GM21528 (cell line): ENCODE results near the gene AMHR2.
"Not testable (repeated sequence)": the region's sequence is repeated elsewhere in the genome, so short reads cannot be mapped to it uniquely, and the experiment has no call there.

Source experiments
- ATAC-seq: cut with Tn5 transposase; IDR thresholded peaks from one replicate; pipeline ENCODE4 v1.9.1; 2021; ENCODE audit warnings: mild to moderate bottlenecking, moderate library complexity; ENCODE audit not compliant: unreplicated experiment, low FRiP score

AMHR2 gene

GRCh38 chr12:53414756-53415417 is 8.8 kb upstream of the AMHR2 start:
- ATAC-seq = no peak

- not testable (repeated sequence) for ATAC-seq
Measured at GRCh38 chr12:53415752-53416389, 7.8 kb upstream of the AMHR2 start.

DNA sequence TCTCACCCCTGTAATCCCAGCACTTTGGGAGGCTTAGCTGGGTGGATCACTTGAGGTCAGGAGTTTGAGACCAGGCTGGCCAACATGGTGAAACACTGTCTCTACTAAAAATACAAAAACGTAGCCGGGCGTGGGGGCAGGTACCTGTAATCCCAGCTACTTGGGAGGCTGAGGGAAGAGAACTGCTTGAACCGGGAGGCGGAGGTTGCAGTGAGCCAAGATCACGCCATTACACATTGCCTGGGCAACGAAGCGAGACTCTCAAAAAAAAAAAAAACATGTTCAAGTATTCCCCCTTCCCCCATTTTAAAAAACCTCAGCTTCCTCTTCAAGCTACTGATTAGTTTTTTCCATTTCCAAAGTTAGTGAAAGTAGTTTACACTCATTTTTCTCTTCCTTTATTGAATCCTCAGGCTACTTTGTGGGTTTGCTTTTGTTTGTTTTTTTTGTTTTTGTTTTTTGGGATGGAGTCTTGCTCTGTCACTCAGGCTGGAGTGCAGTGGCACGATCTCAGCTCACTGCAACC is 6.3 kb upstream of the AMHR2 start:
- not testable (repeated sequence) for ATAC-seq

DNA sequence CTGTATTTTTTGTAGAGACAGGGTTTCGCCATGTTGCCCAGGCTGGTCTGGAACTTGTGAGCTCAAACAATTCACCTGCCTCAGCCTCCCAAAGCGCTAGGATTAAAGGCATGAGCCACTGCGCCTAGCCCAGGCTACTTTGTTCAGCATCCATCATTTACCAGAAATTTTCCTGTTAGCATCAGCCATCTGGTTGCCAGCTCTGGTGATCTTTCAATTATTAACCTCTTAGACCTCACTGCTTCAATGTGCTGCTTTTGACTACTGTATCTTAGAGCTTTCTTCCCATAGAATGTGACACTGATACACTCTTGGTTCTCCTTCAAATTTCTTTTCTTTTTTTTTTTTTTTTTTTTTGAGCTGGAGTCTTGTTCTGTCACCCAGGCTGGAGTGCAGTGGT is 5.4 kb upstream of the AMHR2 start:
- ATAC-seq = no peak

DNA sequence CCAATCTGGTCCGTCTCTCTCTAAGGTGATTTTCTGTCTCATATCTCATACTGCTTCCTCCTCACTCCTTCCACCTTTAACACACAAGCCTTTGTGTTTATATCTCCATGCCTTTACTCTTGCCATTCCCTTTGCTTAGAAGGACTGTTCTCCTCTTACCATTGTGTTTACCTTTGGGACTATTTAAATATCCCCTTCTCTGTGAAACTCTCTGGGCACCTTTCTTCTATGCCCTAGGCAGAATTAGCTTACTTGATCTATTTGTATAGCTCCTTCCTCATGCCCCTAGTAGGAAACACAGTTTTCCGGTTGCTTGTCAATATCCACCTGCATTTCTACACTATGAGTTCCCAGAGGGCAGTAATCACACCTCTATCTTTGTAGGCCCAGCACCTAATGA is 3.9 kb upstream of the AMHR2 start:
- no peak for ATAC-seq

DNA sequence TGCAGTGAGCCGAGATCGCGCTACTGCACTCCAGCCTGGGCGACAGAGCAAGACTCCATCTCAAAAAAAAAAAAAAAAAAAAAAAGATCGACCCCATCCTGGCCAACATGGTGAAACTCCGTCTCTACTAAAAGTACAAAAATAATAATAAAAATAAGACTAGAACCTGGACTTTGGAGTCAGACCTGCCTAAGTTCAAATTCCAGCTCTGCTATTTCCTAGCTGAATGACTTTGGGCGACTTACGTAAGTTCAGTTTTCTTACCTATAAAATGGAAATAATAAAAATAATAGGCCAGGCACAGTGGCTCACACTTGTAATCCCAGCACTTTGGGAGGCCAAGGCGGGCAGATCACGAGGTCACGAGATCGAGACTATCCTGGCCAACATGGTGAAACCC is 1.4 kb upstream of the AMHR2 start:
- ATAC-seq = not testable (repeated sequence)

GRCh38 chr12:53424626-53425514 is 1.2 kb downstream of the AMHR2 start:
- ATAC-seq = no peak

GRCh38 chr12:53425515-53426150 is 2.0 kb downstream of the AMHR2 start:
- no peak for ATAC-seq

DNA sequence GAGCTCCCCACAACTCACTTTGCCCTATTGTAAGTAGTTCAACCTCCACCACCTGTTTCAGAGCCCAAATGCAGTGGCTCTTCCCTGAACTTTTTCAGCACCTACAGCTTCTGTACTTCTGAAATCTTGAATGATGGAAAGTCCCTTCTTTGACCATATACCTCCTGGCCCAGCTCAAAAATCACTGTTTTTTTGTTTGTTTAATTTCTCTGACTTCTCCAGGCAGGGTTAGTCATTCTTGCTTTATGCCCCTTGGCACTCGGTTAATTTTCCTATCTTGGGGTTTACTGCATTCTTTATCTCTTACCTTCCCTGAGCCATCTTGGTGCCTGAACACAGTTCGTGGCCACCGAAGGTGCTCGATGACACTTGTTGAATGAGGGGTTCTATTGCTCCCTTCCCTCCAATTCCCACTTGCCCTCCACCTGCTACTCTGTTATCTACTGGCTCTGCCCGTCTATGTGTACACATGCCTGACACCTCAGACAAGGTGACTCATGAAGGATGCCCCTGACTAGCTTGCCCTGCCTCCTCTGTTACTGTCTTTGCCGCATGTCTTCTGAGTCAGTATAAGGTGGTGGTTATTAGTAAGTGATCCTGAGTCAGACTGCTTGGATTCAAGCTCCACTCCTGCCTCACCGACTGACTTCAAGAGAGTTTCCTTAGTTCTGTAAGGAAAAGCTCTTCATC is 4.4 kb downstream of the AMHR2 start:
- ATAC-seq = no peak

DNA sequence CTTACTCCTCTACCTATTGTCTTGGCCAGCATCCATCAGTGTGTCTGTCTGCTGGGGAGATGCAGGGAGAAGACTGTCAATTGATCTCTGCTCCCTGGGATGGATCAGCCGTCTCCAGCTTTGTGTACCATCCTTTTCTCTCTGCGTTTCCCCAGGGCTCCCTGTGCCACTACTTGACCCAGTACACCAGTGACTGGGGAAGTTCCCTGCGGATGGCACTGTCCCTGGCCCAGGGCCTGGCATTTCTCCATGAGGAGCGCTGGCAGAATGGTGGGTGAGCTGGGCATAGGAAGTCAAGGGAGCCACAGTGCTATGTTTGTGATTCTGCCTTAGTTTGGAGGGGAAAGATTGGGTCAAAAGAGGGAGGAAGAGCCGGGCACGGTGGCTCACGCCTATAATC is 5.1 kb downstream of the AMHR2 start:
- ATAC-seq = no peak

- no peak for ATAC-seq
Measured at GRCh38 chr12:53430116-53430515, 6.5 kb downstream of the AMHR2 start.

DNA sequence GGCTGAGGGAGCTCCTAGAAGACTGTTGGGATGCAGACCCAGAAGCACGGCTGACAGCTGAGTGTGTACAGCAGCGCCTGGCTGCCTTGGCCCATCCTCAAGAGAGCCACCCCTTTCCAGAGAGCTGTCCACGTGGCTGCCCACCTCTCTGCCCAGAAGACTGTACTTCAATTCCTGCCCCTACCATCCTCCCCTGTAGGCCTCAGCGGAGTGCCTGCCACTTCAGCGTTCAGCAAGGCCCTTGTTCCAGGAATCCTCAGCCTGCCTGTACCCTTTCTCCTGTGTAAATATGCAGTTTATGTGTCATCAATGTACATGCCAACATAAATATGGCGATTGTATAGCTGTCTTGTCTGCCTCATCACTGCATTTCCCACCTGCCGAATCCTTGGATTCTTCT is 7.5 kb downstream of the AMHR2 start:
- no peak for ATAC-seq

- ATAC-seq = not testable (repeated sequence)
Measured at GRCh38 chr12:53435326-53435725, 11.7 kb downstream of the AMHR2 start.

- not testable (repeated sequence) for ATAC-seq
Measured at GRCh38 chr12:53439582-53439981, 15.9 kb downstream of the AMHR2 start.

DNA sequence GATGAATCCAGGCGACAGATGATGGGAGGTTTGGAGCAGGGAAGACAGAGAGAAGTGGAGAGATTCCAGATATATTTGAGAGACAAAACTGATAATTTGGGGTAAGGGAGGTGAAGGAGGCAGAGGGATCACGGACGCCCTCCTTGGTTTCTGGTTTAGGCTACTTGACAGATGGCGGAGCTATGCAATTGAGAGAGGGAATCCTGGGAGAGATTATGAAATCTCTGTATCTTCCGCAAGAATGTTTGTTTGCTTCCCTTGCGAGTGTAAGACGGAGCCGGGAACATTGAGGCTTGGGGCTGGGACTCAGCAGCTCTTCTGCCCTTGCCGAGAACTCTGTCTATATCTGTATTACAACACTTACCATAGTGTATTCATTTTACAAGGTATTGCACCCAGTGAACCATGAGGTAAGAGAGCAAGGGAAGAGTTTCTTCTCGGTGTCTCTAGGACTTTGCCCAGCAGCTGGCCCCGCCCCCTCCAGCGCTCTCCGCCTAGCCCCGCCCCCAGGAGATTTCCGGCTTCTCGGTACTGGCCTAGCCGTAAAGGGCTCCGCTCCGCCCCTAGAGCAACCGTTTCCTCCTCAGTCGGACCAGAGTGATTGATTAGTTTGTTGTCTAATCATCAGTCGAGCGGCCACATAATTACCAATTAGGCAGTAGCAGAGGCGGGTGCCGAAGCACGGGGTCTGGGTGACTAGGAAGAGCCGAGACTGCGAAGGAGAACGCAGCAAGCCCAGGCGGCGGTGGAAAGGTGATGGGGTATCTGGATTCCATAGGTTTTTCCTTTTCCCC is 17.6 kb downstream of the AMHR2 start, which contains the start of gene PRR13:
TSS of gene PRR13 (plus strand) at position 695 of the 794 bp plus-strand sequence. CDS start 981 bp downstream, outside the sequence.
- peak; percentile 98 for ATAC-seq

DNA sequence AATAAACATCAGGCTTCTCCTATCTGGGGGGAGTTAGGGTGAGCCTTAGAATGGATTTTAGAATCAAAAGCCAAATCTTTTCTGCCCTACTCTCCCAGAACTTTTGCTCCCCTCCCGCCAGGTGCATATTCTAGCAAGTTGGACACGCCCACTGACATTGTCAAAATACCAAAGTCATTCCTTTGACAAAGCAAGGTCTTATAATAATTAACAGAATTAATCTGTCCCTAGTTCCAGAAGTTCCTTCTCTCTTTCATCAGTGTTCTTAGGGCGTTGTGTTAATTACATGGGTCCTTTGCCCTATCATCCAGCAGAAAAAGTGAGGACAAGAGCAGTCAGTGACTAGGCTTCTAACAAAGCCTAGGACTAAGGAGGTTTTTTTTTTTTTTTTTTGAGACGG is 20.3 kb downstream of the AMHR2 start:
- no peak for ATAC-seq

DNA sequence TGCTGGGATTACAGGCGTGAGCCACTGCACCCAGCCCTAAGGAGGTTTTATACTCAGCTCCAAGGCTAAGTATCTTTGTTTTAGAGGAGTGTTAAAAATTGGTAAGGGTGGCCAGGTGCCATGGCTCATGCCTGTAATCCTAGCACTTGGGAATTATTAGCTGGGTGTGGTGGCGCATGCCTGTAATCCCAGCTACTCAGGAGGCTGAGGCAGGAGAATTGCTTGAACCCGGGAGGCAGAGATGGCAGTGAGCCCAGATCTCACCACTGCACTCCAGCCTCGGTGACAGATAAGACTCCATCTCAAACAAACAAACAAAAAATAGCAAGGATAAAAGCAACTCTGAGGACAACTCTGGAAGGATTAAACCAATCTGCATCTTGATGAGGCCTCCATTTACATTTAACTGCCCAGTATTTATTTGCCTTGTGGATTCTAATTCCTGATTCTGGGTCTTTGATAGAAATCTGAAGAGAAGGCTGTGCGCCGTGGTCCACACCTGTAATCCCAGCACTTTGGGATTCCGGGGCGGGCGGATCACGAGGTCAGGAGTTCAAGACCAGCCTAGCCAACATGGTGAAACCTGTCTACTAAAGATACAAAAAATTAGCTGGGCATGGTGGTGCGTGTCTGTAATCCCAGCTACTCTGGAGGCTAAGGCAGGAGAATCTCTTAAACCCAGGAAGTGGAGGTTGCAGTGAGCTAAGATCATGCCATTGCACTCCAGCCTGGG is 21.1 kb downstream of the AMHR2 start:
- ATAC-seq = not testable (repeated sequence)

DNA sequence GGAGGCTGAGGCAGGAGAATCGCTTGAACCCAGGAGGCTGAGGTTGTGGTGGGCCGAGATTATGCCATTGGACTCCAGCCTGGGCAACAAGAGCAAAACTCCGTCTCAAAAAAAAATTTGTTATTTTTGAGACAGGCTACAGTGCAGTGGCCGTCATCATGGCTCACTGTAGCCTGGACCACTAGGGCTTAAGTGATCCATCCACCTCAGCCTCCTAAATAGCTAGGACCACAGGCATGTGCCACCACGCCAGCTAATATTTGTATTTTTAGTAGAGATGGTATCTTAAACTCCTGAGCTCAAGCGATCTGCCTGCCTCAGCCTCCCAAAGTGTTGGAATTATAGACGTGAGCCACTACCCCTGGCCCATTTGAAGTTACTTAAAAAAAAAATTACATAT is 27.3 kb downstream of the AMHR2 start:
- ATAC-seq = no peak
